Progenitor cell of endocrine pancreas (in vitro differentiated cells): ENCODE measurements around the gene COLEC12. TPM values are rescaled to one million over a fixed set of nuclear protein-coding genes. Genes with fewer than 3 reads are reported as not detected.
A peak's percentile ranks its signal among the peaks of the same experiment; 100 is the strongest.

Experiments
- DNase-seq: peaks from one replicate; pipeline ENCODE4 v3.0.0; 2021; ENCODE audit warnings: low spot score; ENCODE audit not compliant: unreplicated experiment
- H3K27ac Mint-ChIP-seq: 2 replicates; pipeline ENCODE4 v1.8.0; 2021; ENCODE audit warnings: mild to moderate bottlenecking, moderate library complexity, mixed read lengths
- H3K27me3 Mint-ChIP-seq: 2 replicates; pipeline ENCODE4 v1.8.0; 2021; ENCODE audit warnings: mixed read lengths
- H3K36me3 Mint-ChIP-seq: 2 replicates; pipeline ENCODE4 v1.8.0; 2022; ENCODE audit warnings: mixed read lengths; ENCODE audit not compliant: insufficient read depth
- H3K4me1 Mint-ChIP-seq: 2 replicates; pipeline ENCODE4 v1.8.0; 2021; ENCODE audit warnings: low read depth, mixed read lengths
- H3K4me3 Mint-ChIP-seq: 2 replicates; pipeline ENCODE4 v1.8.0; 2021; ENCODE audit warnings: low read depth, mild to moderate bottlenecking, moderate library complexity, mixed read lengths
- H3K9me3 Mint-ChIP-seq: 2 replicates; pipeline ENCODE4 v1.8.0; 2021; ENCODE audit warnings: low read depth, mixed read lengths
- CTCF ChIP-seq: fragments of 200-600 bp; sonication (generic); IDR thresholded peaks from one replicate; pipeline ENCODE4 v1.5.0; 2021; ENCODE audit warnings: antibody characterized with exemption, mild to moderate bottlenecking; ENCODE audit not compliant: unreplicated experiment
- total RNA-seq: library from RNA; stranded (reverse); gene quantifications from 2 replicates; pipeline ENCODE4 v1.2.1, GENCODE V29; 2021

COLEC12 gene
- total RNA-seq, 1 donor from 2014 or later, result 0.55 TPM

GRCh38 chr18:532018-532417 is 31.5 kb upstream of the COLEC12 start:
- H3K27me3 Mint-ChIP-seq, result no peaks in the 10 kb centered on the region
- no peaks in the 10 kb centered on the region for H3K9me3 Mint-ChIP-seq
- no peak overlapping the region for H3K27ac Mint-ChIP-seq
- peaks cover 11% of the 10 kb centered on the region for H3K4me1 Mint-ChIP-seq
- H3K4me3 Mint-ChIP-seq, result no peak overlapping the region
- no peak for DNase-seq
- H3K36me3 Mint-ChIP-seq, result no peaks in the 10 kb centered on the region
- TF ChIP-seq CTCF, result no peak

- no peaks in the 10 kb centered on the region for H3K27me3 Mint-ChIP-seq
- no peaks in the 10 kb centered on the region for H3K36me3 Mint-ChIP-seq
- no peaks in the 10 kb centered on the region for H3K9me3 Mint-ChIP-seq
- TF ChIP-seq CTCF, result no peak
- H3K4me1 Mint-ChIP-seq, result peaks cover 21% of the 10 kb centered on the region
- H3K27ac Mint-ChIP-seq, result peak overlapping the region; percentile 7
- H3K4me3 Mint-ChIP-seq, result no peak overlapping the region
- no peak for DNase-seq
Observed at GRCh38 chr18:527146-527545, 26.6 kb upstream of the COLEC12 start.

- Mint-ChIP-seq H3K4me1 (peaks cover 21% of the 10 kb centered on the region), H3K27me3 (no peaks in the 10 kb centered on the region), H3K4me3 (no peak overlapping the region), H3K36me3 (no peaks in the 10 kb centered on the region), H3K9me3 (no peaks in the 10 kb centered on the region), H3K27ac (peak overlapping the region; percentile 7)
- no peak for DNase-seq
- TF ChIP-seq CTCF, result no peak
Observed at GRCh38 chr18:526681-527080, 26.2 kb upstream of the COLEC12 start.

GRCh38 chr18:525036-525797 is 24.7 kb upstream of the COLEC12 start:
- Mint-ChIP-seq H3K27ac (peak overlapping the region; percentile 86), H3K4me1 (peaks cover 21% of the 10 kb centered on the region), H3K4me3 (no peak overlapping the region), H3K27me3 (no peaks in the 10 kb centered on the region), H3K9me3 (no peaks in the 10 kb centered on the region), H3K36me3 (no peaks in the 10 kb centered on the region)
- DNase-seq, result no peak
- TF ChIP-seq CTCF, result no peak

- Mint-ChIP-seq H3K4me1 (peaks cover 21% of the 10 kb centered on the region), H3K4me3 (no peak overlapping the region), H3K36me3 (no peaks in the 10 kb centered on the region), H3K27me3 (no peaks in the 10 kb centered on the region), H3K9me3 (no peaks in the 10 kb centered on the region), H3K27ac (peak overlapping the region; percentile 12)
- TF ChIP-seq CTCF, result no peak
- DNase-seq, result no peak
Observed at GRCh38 chr18:524466-524865, 24.0 kb upstream of the COLEC12 start.
